Skeletal muscle cell (primary cell): ENCODE measurements around the gene TMEM101.
"Not testable (repeated sequence)": the region's sequence is repeated elsewhere in the genome, so short reads cannot be mapped to it uniquely, and the experiment has no call there.

Experiments used
- DNase-seq: peaks from one replicate; pipeline ENCODE4 v3.0.0-alpha.2; 2010; ENCODE audit warnings: low read depth
- H3K4me3 ChIP-seq: 2 replicates; pipeline ENCODE4 v1.5.1; 2011; ENCODE audit warnings: low read depth, mild to moderate bottlenecking, control low read depth, low read length, moderate library complexity

The TMEM101 gene

DNA sequence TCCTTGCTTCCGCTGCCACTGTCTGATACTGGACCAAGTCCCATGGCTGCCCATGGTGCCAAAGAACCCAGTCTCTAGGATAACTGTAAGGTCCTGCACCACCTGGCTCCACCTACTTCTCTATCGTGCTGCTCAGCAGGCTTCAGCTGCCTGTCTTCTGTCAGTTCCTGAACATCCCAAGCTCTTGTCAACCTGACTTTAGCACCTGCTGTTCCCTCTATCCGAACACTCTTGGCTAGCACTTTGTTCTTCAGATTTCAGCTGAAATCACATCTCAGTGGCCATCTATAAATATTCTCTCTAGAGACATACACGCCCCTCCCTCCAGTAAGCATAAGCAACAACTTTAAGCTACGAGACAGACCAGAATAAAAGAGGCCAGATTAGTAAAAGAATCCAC, 15.0 kb upstream of the TMEM101 start:
- no peak for DNase-seq
- no peak overlapping the region for H3K4me3 ChIP-seq

DNA sequence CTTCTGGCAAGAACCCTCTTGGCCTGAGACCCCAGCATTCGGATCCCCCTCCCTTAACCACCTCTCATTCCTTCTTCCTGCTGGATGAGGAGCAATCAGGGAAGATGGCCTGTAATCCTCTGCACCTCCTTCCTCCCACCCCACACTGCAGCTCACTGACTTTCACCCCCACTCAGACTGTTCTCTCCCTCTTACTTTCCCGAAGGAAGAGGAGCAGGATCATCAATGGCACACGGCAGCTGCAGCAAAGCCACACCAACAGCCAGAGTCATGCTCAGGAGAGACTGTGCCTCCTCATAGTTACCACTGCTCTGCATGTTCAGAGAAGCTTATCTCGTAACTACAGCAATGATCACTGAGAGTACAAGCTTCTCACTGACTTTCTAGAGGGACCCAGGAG, 10.1 kb upstream of the TMEM101 start:
- DNase-seq: no peak
- H3K4me3 ChIP-seq: no peak overlapping the region

GRCh38 chr17:44024271-44024663, 9.5 kb upstream of the TMEM101 start:
- no peak overlapping the region for H3K4me3 ChIP-seq
- DNase-seq: no peak

DNA sequence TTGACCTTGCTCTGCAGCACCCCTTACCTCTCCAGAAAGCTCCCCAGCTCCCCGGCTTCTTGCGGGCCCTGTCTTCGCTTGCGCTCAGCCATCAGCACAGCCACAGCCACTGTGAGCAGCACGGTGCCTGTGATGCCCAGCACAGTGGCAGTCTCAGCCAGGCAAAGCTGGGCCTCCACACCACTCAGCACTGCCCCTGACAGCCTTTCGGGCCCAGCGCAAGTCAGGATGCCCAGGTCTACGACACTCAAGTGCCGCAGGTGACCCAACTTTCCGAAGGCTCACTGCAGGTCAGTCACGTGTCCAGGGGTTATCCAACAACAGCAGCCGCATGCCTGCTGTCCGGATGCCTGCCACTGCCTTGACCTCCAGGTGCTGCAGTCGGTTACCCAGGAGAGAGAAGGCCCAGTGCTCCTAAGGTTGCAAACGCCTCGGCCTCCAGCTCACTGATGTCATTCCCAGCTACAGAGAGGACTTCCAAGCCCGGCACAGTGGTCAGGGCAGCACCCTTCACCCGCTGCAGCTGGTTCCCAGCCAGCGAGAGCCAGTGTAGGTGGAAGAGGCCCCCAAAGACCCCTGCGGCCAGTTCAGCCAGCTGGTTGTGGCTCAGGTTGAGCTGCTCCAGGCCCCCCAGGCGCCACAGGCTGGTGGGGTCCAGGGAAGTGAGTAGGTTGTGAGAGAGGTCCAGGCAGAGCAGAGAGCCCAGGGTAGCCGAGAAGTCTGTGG, 8.9 kb upstream of the TMEM101 start:
- H3K4me3 ChIP-seq: no peak overlapping the region
- DNase-seq: no peak

- no peak for DNase-seq
- H3K4me3 ChIP-seq: no peak overlapping the region
These were observed 7.5 kb upstream of the TMEM101 start for GRCh38 chr17:44022246-44022645.

DNA sequence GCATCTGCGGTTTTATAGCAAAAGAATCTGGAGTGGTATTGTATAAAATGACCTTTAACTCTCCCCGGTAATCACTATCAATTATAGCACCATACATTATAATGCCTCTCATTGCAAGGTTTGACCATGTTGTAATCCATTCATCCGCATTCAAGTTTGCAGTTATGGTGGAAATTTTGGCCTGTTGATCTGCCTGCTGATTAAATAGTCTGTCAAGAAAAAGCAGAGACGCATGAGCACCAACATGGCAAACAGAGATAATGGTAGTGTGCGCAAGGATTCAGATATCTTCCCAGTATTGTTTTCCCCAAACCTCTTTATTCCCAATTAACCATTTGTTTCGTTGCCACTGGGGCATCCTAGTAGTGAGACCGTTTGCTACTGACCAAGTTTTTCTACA, 6.5 kb upstream of the TMEM101 start:
- DNase-seq, H3K4me3 ChIP-seq: not testable (repeated sequence)

- H3K4me3 ChIP-seq: peak overlapping the region; percentile 98
- DNase-seq: no peak
These were observed 678 bp downstream of the TMEM101 start for GRCh38 chr17:44014133-44014436.

DNA sequence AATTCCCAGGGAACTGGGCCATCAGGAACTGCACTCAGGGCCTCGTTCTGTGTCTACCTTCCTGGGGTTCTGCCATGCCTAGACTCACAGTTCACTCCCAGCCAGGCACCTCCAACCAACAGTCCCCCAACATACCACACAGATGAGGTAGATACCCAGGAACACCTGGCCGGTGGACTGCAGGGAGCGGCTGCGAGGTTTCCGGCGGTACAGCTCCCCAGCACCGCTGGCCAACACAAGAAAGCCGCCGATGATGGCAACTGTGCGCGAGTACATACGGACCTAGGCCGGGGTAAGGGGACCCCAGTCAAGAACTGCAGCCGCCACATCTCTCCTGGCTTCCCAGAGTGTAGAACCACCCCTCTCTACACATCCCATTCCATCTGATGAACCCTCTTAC, 1.9 kb downstream of the TMEM101 start:
- DNase-seq: no peak
- no peak overlapping the region for H3K4me3 ChIP-seq

- no peak for DNase-seq
- no peak overlapping the region for H3K4me3 ChIP-seq
These were observed 2.4 kb downstream of the TMEM101 start for GRCh38 chr17:44012391-44012790.

- no peak for DNase-seq
- H3K4me3 ChIP-seq: no peak overlapping the region
These were observed 2.9 kb downstream of the TMEM101 start for GRCh38 chr17:44011876-44012275.

GRCh38 chr17:44010966-44011647, 3.7 kb downstream of the TMEM101 start:
- no peak overlapping the region for H3K4me3 ChIP-seq
- DNase-seq: no peak

DNA sequence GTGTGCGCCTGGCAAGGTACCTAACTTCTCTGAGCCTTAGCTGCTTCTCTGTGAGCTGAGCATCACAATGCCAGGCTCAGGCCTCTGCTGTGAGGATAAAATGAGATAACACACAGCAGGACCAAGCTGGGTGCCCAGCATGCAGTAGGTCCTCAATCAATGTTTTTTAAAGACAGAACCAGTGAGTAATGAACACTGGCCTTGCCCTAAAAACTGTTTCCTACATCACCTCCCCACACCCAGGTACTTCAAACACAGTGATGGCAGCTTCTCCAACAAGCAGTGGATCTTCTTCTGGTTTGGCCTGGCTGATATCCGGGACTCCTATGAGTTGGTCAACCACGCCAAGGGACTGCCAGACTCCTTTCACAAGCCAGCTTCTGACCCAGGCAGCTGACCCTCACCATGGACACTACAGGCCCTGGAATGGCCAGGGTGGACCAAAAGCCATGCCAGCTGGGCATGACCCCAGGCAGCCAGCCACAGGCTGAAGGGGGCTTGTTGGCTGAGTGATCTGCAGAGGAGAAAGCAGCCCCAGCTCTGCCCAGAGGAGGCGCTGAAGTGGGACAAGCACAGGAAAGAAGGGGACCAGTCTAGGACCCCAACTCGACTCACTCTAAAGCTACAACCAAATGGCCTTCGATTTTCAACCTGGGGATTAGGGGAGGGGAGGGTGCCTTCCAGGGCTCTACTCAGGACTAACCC, 6.4 kb downstream of the TMEM101 start:
- DNase-seq: no peak
- H3K4me3 ChIP-seq: peak overlapping the region; percentile 63

GRCh38 chr17:44007346-44008204, 7.2 kb downstream of the TMEM101 start:
- DNase-seq: no peak
- peak overlapping the region; percentile 63 for H3K4me3 ChIP-seq

DNA sequence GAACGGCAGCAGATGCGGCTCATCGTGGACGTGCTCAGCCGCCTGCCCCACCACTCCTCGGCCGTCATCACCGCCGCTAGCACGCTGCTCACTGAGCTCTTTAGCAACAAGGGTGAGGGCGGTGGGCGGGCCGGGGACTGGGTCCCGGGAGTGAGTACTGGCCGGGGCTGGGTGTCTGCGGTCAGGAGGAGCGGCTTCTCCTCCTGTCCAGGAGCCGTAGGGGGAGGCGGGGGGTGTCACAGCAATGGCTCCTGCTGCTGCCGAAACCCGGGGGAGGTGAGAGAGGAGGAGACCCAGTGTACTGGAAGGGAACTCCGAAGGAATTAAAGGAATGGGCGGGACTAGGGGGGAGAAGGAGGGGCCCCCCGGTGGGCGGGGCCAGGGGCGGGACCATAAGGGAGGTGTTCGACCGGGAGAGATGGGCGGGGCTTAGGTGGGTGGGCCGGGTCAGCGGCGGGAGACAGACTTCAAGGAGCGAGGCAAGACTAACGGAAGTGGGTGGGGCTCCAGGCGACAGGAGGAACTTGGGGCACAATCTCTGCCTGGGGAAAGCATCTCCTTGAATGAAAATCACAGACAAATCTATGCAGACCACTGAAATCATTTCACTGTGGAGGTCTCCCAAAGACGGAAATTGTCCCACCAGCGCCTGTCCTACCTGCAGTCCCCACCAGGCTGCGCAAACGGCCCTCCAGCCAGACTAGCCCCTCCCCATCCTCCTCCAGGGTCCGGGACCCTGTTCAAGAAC, 8.0 kb downstream of the TMEM101 start:
- peak overlapping the region; percentile 63 for H3K4me3 ChIP-seq
- DNase-seq: peak; percentile 94

DNA sequence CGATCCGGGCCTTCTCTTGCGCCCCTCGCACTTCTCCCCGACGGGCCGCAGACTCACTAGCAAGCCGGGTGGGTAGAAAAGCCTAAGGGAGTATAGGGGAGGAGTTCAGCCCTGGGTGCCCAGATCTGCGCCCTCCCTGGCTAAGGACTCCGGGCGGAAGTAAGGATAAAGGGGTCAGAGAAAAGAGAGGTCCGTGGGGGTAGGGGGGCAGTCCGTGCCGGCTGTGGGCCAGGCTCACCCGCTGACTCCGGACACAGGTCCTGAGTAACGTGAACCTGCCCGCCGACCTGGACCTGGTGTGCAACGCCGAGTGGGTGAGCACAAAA, 8.5 kb downstream of the TMEM101 start:
- H3K4me3 ChIP-seq: peak overlapping the region; percentile 63
- no peak for DNase-seq

GRCh38 chr17:44005527-44006271, 9.1 kb downstream of the TMEM101 start:
- no peak for DNase-seq
- H3K4me3 ChIP-seq: peak overlapping the region; percentile 63

- peak overlapping the region; percentile 63 for H3K4me3 ChIP-seq
- DNase-seq: no peak
These were observed 9.8 kb downstream of the TMEM101 start for GRCh38 chr17:44004761-44005526.
